ENCODE results near the gene ALDH3A1. TPM values are rescaled to one million over a fixed set of nuclear protein-coding genes. Genes with fewer than 3 reads are reported as not detected.

Gene ALDH3A1
- total RNA-seq, 2 experiments from 2014 or later = 0.14 TPM; not detected in 1

DNA sequence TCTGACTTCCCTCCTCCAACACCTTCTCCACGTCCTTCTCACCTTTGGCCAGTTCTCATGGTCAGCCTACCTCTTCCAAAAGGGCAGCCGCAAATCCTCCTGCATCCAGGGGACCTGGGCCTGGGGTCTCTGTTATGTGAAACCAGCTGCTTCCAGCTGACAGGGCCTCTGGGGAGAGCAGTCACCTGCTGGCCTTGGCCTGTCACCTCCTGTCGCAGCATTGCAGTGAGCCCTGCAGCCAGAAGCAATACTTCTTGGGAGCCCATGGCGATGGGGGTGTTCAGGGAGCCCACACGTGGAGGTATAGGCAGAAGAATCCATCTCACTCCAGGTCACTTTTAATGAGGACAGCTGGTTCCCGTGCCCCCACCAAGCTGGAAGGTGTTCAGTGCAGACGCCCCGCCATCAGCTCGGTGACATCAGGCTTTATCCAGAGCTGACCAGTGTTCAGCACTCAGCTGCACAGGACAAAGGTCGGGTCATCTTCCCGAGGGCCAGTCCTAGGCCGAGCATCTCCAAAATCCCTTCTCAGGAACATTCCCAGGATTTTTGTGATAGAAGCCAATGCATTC is 30.0 kb downstream of the ALDH3A1 start:
- Mint-ChIP-seq H3K9me3 (ENCODE audit: low read depth) (no peaks in the 10 kb centered on the region), H3K36me3 (no peaks in the 10 kb centered on the region), H3K4me1 (no peaks in the 10 kb centered on the region), H3K27me3 (no peaks in the 10 kb centered on the region), H3K27ac (no peak overlapping the region), H3K4me3 (no peak overlapping the region)
- ATAC-seq = no peak
- no peak for DNase-seq
- CTCF ChIA-PET = no interaction called here

DNA sequence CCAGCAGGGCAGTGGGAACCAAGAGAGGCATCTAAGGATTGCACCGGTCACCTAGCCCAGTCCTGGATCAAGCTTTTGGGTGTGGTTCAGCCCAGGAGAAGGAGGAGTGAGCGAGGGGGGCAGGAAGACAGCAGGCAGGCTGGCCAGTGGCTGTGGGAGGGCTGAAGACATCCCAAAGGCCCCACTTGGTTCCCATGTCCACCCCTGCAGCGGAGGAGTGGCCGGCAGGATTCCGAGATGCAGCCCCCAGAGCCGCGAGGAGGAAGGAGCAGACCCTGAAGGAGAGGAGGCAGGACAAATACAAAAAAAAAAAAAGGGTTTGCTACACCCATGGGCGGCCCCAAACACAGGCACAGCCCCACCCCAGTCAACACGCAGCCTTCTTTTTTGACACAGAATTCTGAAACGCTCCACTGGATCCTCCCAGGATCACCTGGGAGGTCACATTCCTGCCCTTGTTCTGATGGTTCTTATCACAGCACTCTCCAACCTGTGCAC is 30.6 kb downstream of the ALDH3A1 start:
- Mint-ChIP-seq H3K27ac (no peak overlapping the region), H3K36me3 (no peaks in the 10 kb centered on the region), H3K4me3 (no peak overlapping the region), H3K4me1 (no peaks in the 10 kb centered on the region), H3K27me3 (no peaks in the 10 kb centered on the region), H3K9me3 (ENCODE audit: low read depth) (no peaks in the 10 kb centered on the region)
- ATAC-seq = no peak
- CTCF ChIA-PET = no interaction called here
- DNase-seq = no peak

DNA sequence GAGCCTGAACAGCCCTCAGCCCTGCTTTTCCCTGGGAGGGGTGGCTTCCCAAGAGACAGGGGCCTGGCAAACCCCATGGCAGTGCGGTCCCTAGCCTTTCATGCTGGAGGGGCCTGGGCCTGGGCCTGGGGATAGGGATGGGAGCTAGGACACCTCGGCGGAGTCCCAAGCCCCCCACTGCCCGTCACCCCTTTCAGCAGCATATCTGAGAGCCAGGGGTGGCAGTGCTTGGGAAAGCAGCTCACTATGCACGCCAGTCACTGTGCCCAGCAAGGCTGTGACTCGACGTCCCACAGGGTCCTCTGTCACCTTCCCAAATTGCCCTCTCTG is 31.1 kb downstream of the ALDH3A1 start:
- H3K27me3 Mint-ChIP-seq = no peaks in the 10 kb centered on the region
- H3K36me3 Mint-ChIP-seq = no peaks in the 10 kb centered on the region
- no peak overlapping the region for H3K27ac Mint-ChIP-seq
- no peaks in the 10 kb centered on the region for H3K9me3 Mint-ChIP-seq (ENCODE audit: low read depth)
- CTCF ChIA-PET = no interaction called here
- no peak overlapping the region for H3K4me3 Mint-ChIP-seq
- H3K4me1 Mint-ChIP-seq = no peaks in the 10 kb centered on the region
- DNase-seq = no peak
- no peak for ATAC-seq

DNA sequence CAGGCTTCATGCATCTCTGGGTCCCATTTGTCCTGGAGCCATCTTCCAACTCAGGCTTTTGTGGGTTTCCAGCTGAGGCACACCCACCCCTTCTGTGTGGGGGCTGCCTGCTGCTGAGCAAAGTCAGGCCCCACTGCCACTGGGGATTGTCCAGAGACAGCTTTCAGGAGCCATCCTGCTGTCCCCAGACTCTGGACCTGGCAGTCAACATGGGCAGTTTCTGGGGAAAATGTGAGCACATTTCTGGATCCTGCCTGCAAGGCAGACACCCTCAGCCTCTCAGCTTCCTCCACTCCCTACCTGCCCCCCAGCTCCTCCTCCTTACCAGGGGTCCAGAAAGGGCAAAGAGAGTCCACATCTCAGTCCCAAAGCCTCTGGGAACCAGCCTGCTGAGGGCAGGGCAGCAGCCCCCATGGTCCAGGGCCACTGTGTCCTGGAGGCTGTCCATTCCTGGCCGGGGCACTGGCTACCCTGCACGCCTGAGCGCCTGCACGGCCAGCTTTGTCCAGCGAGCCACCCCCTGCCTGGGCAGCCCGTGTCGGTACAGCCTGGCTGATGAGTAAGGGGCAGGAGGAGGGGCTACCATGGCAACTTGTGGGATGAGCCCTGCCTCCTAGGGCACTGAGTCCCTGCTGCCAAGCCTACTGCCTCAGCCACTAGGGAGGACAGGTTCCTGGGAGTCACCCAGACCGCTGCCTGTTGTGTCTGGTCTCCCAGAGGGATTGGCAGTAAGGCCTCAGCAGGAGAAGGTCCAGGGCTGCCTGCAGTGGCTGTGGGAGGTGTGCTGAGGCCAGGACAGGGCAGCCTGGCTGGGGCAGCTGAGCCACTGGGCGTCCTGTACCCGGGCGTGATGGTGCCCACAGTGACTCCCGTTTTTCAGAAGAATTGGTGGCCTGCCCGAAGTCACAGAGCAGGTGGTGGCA is 31.7 kb downstream of the ALDH3A1 start, which contains the start of gene SLC47A2:
SLC47A2 (minus strand) TSS at position 477 of the 923 bp plus-strand sequence; CDS start at position 448, 29 bp downstream.
- H3K27ac Mint-ChIP-seq = no peak within 1 kb of the TSS
- H3K4me3 Mint-ChIP-seq = no peak within 1 kb of the TSS
- no peaks in the 10 kb centered on the region for H3K9me3 Mint-ChIP-seq (ENCODE audit: low read depth)
- no peaks in the 10 kb centered on the region for H3K4me1 Mint-ChIP-seq
- DNase-seq (no peak), ATAC-seq (no peak)
- H3K27me3 Mint-ChIP-seq = no peaks in the 10 kb centered on the region
- CTCF ChIA-PET = no interaction called here
- no peaks in the 10 kb centered on the region for H3K36me3 Mint-ChIP-seq

DNA sequence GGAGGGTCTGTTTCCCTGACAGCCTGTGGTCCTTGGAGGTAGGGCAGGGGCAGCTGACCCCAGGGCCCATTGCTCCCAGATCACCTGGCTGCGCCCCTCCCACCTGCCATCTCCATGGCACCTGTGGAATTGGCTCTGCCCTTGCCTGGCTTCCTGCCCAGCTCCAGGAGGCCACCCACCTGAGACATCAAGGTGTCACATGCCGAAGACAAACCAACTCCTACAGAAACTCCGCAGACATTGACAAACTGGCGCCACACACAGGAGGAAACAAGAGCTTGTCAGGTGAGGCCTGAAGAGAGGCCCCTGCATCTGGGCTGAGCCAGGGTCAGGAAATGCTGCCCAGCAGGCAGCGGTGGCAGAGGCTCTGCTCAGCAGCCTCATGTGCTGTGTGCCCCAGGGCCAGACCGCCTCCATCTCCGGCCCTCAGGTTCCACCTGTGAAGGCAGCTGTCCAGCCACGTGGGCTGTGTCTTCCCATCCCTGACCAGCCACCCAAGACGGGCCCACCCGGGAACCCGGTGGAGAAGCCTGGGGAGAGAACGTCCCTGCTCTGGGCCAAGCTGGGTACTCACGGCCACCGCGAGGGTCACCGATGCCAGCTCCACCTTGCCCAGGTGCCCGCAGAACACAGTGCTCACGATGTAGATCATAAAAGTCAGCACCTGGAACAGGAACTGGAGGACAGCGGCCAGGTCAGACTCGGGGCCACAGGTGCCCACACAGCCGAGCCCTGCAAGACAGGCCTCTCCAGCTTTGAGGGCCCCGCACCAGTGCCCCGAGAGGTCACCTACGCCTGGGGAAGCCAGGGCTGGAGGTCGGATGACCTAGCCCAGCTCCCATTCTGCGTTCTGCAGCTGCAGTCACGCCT is 33.3 kb downstream of the ALDH3A1 start:
- H3K36me3 Mint-ChIP-seq = no peaks in the 10 kb centered on the region
- no peak overlapping the region for H3K27ac Mint-ChIP-seq
- CTCF ChIA-PET = interaction anchor here (1.1 kb wide), 1 partner anchor 30 kb away, joined by 3 read pairs; no protein-coding TSS in a partner anchor
- no peak for ATAC-seq
- H3K27me3 Mint-ChIP-seq = no peaks in the 10 kb centered on the region
- H3K4me1 Mint-ChIP-seq = no peaks in the 10 kb centered on the region
- no peak for DNase-seq
- H3K9me3 Mint-ChIP-seq (ENCODE audit: low read depth) = no peaks in the 10 kb centered on the region
- no peak overlapping the region for H3K4me3 Mint-ChIP-seq

DNA sequence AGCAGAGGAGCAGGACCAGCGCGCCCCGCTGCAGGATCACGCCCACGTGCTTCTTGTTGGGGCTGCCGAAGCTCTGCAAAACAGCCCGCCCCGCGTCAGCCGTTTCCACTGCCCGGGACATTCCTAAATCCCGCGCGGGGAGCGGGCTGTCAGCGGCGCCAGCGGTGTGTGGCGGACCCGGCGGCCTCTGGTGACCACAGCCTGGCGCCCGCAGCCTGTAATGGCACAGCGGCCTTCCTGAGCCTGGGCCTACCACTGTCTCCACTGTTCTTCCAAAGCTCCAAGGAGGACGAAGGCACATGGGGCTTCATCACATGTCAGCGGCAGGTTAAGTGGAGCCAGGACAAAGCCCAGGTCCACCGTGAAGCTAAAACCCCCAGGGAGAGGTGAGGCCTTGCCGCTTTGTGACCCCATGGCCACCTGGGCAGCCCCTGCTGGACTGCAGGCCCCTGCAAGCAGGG is 34.2 kb downstream of the ALDH3A1 start:
- CTCF ChIA-PET = no interaction called here

DNA sequence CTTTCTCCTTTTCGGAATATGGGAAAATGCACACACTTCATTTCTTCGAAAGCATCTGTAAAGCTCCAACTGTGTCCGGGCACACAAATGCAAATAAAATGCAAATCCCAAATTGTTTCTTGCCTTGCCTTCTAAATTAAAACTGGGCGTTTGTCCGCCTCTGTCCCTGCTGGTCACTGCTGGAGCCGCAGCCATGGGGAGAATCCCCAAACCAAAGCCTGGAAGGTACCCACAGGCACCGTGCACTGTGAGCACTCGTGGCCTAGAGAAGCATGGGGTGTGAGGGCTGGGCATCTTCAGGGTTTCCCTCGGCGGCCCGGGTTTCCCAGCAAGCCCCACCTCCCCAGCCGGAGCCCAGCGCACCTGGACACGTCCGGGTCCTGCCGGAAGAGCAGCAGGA is 34.6 kb downstream of the ALDH3A1 start:
- no peaks in the 10 kb centered on the region for H3K4me1 Mint-ChIP-seq
- no peaks in the 10 kb centered on the region for H3K9me3 Mint-ChIP-seq (ENCODE audit: low read depth)
- DNase-seq (no peak), ATAC-seq (no peak)
- H3K4me3 Mint-ChIP-seq = no peak overlapping the region
- CTCF ChIA-PET = no interaction called here
- H3K36me3 Mint-ChIP-seq = no peaks in the 10 kb centered on the region
- no peaks in the 10 kb centered on the region for H3K27me3 Mint-ChIP-seq
- H3K27ac Mint-ChIP-seq = no peak overlapping the region

More for the DNA sequence above, 34.2 kb downstream of the ALDH3A1 start:
- ATAC-seq = no peak
- Mint-ChIP-seq H3K27me3 (no peaks in the 10 kb centered on the region), H3K4me1 (no peaks in the 10 kb centered on the region), H3K9me3 (ENCODE audit: low read depth) (no peaks in the 10 kb centered on the region), H3K4me3 (no peak overlapping the region), H3K36me3 (no peaks in the 10 kb centered on the region), H3K27ac (no peak overlapping the region)
- DNase-seq = no peak

DNA sequence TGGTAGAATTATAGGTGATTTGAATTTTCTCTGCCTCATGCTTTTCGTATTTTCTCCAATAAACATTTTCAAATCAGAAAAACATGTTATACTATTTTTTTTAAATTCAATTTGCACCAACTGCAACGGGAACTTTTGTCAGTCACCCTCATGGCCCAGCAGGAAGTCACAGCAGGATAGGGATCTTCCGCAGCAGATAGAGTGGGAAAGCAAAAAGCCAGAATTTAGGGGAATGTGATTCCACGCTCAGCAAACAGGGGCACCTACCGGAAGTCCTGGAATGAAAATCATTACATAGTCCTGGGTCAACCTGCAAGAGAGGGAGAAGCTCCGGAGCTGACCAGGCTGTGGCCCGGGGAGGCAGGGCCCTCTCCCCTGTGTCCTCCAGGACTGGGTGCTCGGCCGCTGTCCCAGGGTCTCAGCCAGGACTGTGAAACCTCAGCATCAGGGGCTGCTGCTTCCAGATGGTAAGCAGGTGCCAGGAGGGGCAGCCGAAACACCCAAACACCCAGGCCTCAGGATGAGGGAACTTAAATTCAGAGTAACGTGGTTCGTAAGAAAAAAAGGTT is 35.6 kb downstream of the ALDH3A1 start:
- CTCF ChIA-PET = no interaction called here
- ATAC-seq = no peak
- no peaks in the 10 kb centered on the region for H3K4me1 Mint-ChIP-seq
- no peaks in the 10 kb centered on the region for H3K36me3 Mint-ChIP-seq
- H3K27ac Mint-ChIP-seq = no peak overlapping the region
- no peak for DNase-seq
- H3K4me3 Mint-ChIP-seq = no peak overlapping the region
- no peaks in the 10 kb centered on the region for H3K9me3 Mint-ChIP-seq (ENCODE audit: low read depth)
- no peaks in the 10 kb centered on the region for H3K27me3 Mint-ChIP-seq

DNA sequence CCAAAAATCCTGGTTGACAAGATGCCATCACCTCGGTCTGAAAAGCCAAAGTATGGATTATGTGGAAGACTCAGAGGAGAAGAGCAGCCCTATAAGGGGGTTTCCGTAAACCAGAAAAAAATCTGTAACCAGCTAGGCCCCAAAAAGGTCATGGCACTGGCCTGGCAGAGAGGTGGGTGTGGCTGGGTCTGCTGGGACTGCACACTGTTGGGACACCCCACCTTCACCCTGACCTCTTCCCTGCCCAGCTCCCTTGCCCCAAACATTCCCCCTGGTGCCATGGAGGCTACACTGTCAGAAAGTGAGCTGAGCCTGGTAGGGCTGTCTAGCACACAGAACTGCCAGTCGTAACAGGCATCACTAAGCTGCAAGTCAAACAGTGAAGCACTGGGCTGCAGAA is 38.3 kb downstream of the ALDH3A1 start:
- ATAC-seq (no peak), DNase-seq (no peak)
- H3K4me3 Mint-ChIP-seq = no peak overlapping the region
- no peaks in the 10 kb centered on the region for H3K4me1 Mint-ChIP-seq
- H3K27me3 Mint-ChIP-seq = no peaks in the 10 kb centered on the region
- H3K9me3 Mint-ChIP-seq (ENCODE audit: low read depth) = no peaks in the 10 kb centered on the region
- H3K27ac Mint-ChIP-seq = no peak overlapping the region
- no peaks in the 10 kb centered on the region for H3K36me3 Mint-ChIP-seq
- CTCF ChIA-PET = interaction anchor here (1.0 kb wide), 1 partner anchor 86 kb away, joined by 3 read pairs; no protein-coding TSS in a partner anchor

DNA sequence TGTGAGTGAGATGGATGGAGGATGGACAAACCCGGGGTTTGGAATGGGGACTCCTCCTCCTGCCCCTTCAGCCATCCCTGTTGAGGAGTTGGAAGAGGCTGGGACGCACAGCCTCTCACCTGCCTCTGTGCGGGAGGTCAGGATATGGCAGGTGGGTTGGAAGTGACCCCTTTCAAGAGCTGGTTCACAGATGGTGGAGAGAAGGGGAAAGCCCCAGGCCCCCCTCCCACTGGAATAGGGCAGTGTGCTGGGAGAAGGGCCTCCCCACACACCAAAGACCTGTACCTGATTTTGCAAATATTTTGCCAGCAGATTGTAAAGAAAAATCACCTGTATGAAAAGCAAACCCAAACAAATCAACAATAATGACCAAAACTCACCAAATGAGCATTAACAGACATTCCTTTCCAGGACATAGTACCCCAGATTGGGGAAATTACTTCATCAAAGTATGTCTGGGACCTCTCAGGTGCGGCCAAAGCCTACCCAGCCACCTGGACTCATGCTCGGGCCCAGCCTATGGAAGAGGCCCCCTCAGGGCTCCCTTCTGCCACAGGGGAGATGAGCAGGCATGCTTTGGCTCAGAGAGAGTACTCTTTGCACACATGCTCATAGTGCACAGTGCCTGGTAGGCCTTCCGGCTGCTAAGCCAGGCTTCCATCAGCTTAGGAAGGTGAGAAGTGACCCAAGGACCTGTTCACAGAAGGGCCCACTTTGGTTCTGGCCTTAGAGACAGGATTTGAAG is 39.5 kb downstream of the ALDH3A1 start:
- H3K27me3 Mint-ChIP-seq = no peaks in the 10 kb centered on the region
- no peaks in the 10 kb centered on the region for H3K9me3 Mint-ChIP-seq (ENCODE audit: low read depth)
- CTCF ChIA-PET = no interaction called here
- ATAC-seq = no peak
- peak; percentile 32 for DNase-seq
- no peaks in the 10 kb centered on the region for H3K4me1 Mint-ChIP-seq
- H3K4me3 Mint-ChIP-seq = no peak overlapping the region
- no peak overlapping the region for H3K27ac Mint-ChIP-seq
- no peaks in the 10 kb centered on the region for H3K36me3 Mint-ChIP-seq

DNA sequence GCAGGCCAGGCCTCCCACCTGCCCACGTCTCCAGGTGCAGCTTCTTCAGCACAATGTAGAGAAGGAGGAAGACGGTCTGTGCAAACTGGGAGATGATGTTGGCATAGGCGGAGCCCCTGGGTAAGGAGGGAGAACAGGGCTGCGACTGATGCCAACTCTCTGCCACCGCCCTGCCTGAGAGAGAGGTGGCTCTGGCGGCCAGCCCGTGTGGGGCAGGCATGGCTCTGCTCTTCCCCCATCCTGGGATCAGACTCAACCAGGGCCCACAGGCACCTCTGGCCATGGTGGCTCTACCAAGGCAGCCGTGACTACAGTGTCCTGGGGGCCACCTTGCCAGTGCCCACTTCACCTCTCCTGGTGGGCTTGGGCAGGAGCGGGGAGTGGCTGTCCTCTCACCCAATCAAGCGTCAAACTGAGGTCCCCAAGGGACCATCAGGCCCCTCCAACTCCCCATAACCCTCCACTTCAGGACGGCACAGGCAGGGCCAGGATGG is 40.3 kb downstream of the ALDH3A1 start:
- peak; percentile 21 for DNase-seq
- ATAC-seq = no peak
- no peaks in the 10 kb centered on the region for H3K27me3 Mint-ChIP-seq
- H3K36me3 Mint-ChIP-seq = no peaks in the 10 kb centered on the region
- H3K27ac Mint-ChIP-seq = no peak overlapping the region
- no peaks in the 10 kb centered on the region for H3K4me1 Mint-ChIP-seq
- H3K9me3 Mint-ChIP-seq (ENCODE audit: low read depth) = no peaks in the 10 kb centered on the region
- CTCF ChIA-PET = no interaction called here
- H3K4me3 Mint-ChIP-seq = no peak overlapping the region

DNA sequence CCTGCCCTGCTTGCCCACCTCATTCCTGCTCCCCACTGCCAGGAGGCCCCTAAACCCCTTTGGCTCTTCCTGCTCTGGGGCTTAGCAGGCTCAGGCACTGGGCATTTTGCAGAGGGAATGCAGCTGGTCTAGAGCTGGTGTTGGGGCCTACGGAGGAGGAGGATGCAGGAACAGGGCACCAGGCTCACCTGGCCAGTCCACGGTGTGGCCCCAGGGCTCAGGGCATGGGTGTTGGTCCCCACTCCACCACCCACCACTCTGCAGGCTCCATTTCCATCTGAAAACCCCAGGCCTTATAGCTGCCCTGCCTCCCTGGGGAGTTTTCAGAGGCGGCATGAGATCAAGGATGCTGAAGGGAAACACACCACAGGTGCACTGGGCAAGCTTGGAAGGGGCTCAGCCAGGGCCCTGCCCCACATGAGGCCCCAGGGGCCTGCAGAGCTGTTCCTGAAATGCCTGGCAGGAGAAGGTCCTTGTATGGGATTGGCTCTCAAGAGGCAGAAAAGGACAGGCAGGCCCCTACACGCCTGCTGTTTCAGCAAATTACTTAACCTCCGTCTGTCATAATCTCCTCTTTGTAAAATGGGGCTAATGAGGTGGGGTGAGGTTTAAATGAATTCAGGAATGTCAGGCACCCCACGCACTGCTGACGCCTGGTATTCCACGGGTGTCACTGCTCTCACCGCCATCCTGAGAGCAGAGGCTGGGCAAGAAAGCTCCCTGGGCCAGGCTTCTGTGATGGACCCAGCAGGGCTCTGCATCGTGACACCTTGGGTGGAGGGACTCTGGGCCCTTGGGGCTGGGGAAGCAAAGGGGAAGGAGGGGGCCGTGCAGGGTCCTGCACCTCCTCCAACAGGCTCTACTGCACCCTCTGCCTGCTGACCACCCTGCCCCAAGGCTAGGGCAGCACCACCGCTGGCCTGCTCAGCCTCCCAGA is 41.0 kb downstream of the ALDH3A1 start:
- Mint-ChIP-seq H3K4me3 (no peak overlapping the region), H3K36me3 (no peaks in the 10 kb centered on the region), H3K27me3 (no peaks in the 10 kb centered on the region), H3K9me3 (ENCODE audit: low read depth) (no peaks in the 10 kb centered on the region), H3K27ac (no peak overlapping the region), H3K4me1 (no peaks in the 10 kb centered on the region)
- CTCF ChIA-PET = no interaction called here
- ATAC-seq = no peak
- DNase-seq = peak; percentile 35
